GM19193 (cell line): ENCODE data around the gene PPP1R13B.

Source experiments
- POLR2A ChIP-seq: IDR thresholded peaks from 4 replicates; pipeline ENCODE4 v1.6.1; 2011; ENCODE audit not compliant: insufficient read depth, insufficient read length; ENCODE audit errors: extremely low read depth

Gene PPP1R13B

GRCh38 chr14:103870891-103871595 is 23.7 kb upstream of the PPP1R13B start:
- TF ChIP-seq POLR2A = no peak

GRCh38 chr14:103870144-103870876 is 22.9 kb upstream of the PPP1R13B start:
- TF ChIP-seq POLR2A = no peak

- no peak for TF ChIP-seq POLR2A
Measured at GRCh38 chr14:103869406-103870143, 22.2 kb upstream of the PPP1R13B start.

- no peak for TF ChIP-seq POLR2A
Measured at GRCh38 chr14:103868242-103868897, 21.0 kb upstream of the PPP1R13B start.

- no peak for TF ChIP-seq POLR2A
Measured at GRCh38 chr14:103867523-103867953, 20.2 kb upstream of the PPP1R13B start.

- no peak for TF ChIP-seq POLR2A
Measured at GRCh38 chr14:103867020-103867419, 19.6 kb upstream of the PPP1R13B start.

GRCh38 chr14:103863245-103863644 is 15.9 kb upstream of the PPP1R13B start:
- no peak for TF ChIP-seq POLR2A

- no peak for TF ChIP-seq POLR2A
Measured at GRCh38 chr14:103862393-103862782, 15.0 kb upstream of the PPP1R13B start.

GRCh38 chr14:103861413-103862392 is 14.3 kb upstream of the PPP1R13B start:
- TF ChIP-seq POLR2A = no peak

GRCh38 chr14:103859416-103860202 is 12.2 kb upstream of the PPP1R13B start:
- no peak for TF ChIP-seq POLR2A

GRCh38 chr14:103858063-103858781 is 10.8 kb upstream of the PPP1R13B start:
- no peak for TF ChIP-seq POLR2A

- TF ChIP-seq POLR2A = no peak
Measured at GRCh38 chr14:103857256-103857655, 9.9 kb upstream of the PPP1R13B start.
